ENCODE measurements around the gene POMT1. TPM values are rescaled to one million over a fixed set of nuclear protein-coding genes. Genes with fewer than 3 reads are reported as not detected.
"Not testable (repeated sequence)": the region's sequence is repeated elsewhere in the genome, so short reads cannot be mapped to it uniquely, and the experiment has no call there.

The POMT1 gene
- total and polyA plus RNA-seq, 2 donors (not counting 3 experiments of a cell fraction or from before 2014, with no cell fraction given) = 44.7 to 53.9 TPM

DNA sequence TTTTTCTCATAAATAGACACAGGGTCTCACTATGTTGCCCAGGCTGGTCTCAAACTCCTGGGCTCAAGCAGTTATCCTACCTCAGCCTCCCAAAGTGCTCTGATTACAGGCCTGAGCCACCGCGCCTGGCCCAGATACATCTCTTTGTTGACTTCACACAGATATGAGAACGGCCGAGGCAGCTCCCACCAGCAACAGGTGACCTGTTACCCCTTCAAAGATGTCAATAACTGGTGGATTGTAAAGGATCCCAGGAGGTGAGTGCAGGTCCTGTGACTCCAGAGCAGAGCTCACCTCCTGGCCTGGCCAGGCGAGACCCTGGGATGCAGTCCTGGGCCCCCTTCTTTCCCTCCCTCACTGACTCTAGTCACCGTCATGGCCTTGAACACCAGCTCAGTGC lies 9.2 kb downstream of the POMT1 start:
- BruUV-seq (replicated peaks) = no TSS peak
- no peak for DNase-seq (ENCODE audit: low read depth, low spot score)
- no peak overlapping the region for H3K9ac ChIP-seq (replicated peaks; ENCODE audit: extremely low read depth, insufficient read depth, low read length)
- TF ChIP-seq MYC (IDR thresholded peaks at IDR 0.05; ENCODE audit: low read depth, low read length) = no peak
- H3K4me2 ChIP-seq (ENCODE audit: insufficient read depth, low read length) = no peak overlapping the region
- no peaks in the 10 kb centered on the region for H3K9me3 ChIP-seq (replicated peaks; ENCODE audit: control insufficient read depth, insufficient read depth, low read length)
- dilution Hi-C loops (cut with MboI; ENCODE audit: extremely low pct_ligation_motif_present, low sequenced_read_pairs) = no loop called here
- intact Hi-C loops (cut with micrococcal nuclease) = no loop called here
- H3K36me3 ChIP-seq (ENCODE audit: control insufficient read depth in 2 of 2, extremely low read depth in 1 of 2, insufficient read depth in 2 of 2, low read length in 2 of 2) = peaks cover 20 to 68% of the 10 kb centered on the region in 2 experiments
- POLR2A ChIA-PET = no interaction called here
- no peaks in the 10 kb centered on the region for H3K79me2 ChIP-seq (ENCODE audit: control insufficient read depth, insufficient read depth, low read length)
- no peaks in the 10 kb centered on the region for H3K4me1 ChIP-seq (ENCODE audit: control insufficient read depth, extremely low read depth, insufficient read depth, low read length)
- CTCF ChIA-PET = no interaction called here
- H3K4me3 ChIP-seq (replicated peaks in 1 of 3; ENCODE audit: insufficient read depth in 1 of 3, low read depth in 1 of 3, low read length in 3 of 3) = no peak overlapping the region
- no peak for FAIRE-seq
- no peak overlapping the region for H2AFZ ChIP-seq (ENCODE audit: low read depth, low read length)
- H3K27ac ChIP-seq (ENCODE audit: insufficient read depth, low read depth, low read length) = no peak overlapping the region
- no peaks in the 10 kb centered on the region for H4K20me1 ChIP-seq (replicated peaks; ENCODE audit: control insufficient read depth, extremely low read depth, insufficient read depth, low read length)
- no peaks in the 10 kb centered on the region for H3K27me3 ChIP-seq (ENCODE audit: control insufficient read depth in 2 of 2, insufficient read depth in 2 of 2, low read length in 2 of 2)
- H3K9me1 ChIP-seq (replicated peaks; ENCODE audit: control insufficient read depth, extremely low read depth, insufficient read depth, low read length) = no peaks in the 10 kb centered on the region

GRCh38 chr9:131513177-131513576 lies 10.5 kb downstream of the POMT1 start:
- Histone ChIP-seq H3K9me3 (replicated peaks; ENCODE audit: control insufficient read depth, insufficient read depth, low read length) (no peaks in the 10 kb centered on the region), H3K4me3 (replicated peaks in 1 of 3; ENCODE audit: insufficient read depth in 1 of 3, low read depth in 1 of 3, low read length in 3 of 3) (no peak overlapping the region), H3K79me2 (ENCODE audit: control insufficient read depth, insufficient read depth, low read length) (no peaks in the 10 kb centered on the region), H3K9me1 (replicated peaks; ENCODE audit: control insufficient read depth, extremely low read depth, insufficient read depth, low read length) (no peaks in the 10 kb centered on the region), H4K20me1 (replicated peaks; ENCODE audit: control insufficient read depth, extremely low read depth, insufficient read depth, low read length) (no peaks in the 10 kb centered on the region), H3K27me3 (ENCODE audit: control insufficient read depth in 2 of 2, insufficient read depth in 2 of 2, low read length in 2 of 2) (no peaks in the 10 kb centered on the region), H3K36me3 (ENCODE audit: control insufficient read depth in 2 of 2, extremely low read depth in 1 of 2, insufficient read depth in 2 of 2, low read length in 2 of 2) (peaks cover 18 to 71% of the 10 kb centered on the region in 2 experiments), H3K9ac (replicated peaks; ENCODE audit: extremely low read depth, insufficient read depth, low read length) (no peak overlapping the region), H3K4me2 (ENCODE audit: insufficient read depth, low read length) (no peak overlapping the region), H3K4me1 (ENCODE audit: control insufficient read depth, extremely low read depth, insufficient read depth, low read length) (no peaks in the 10 kb centered on the region), H2AFZ (ENCODE audit: low read depth, low read length) (no peak overlapping the region), H3K27ac (ENCODE audit: insufficient read depth, low read depth, low read length) (no peak overlapping the region)
- no peak for DNase-seq (ENCODE audit: low read depth, low spot score)
- no peak for TF ChIP-seq MYC (IDR thresholded peaks at IDR 0.05; ENCODE audit: low read depth, low read length)
- TF ChIP-seq JUN (IDR thresholded peaks at IDR 0.05; ENCODE audit: borderline replicate concordance, insufficient read depth, insufficient read length, low read depth) = no peak
- TF ChIP-seq POLR2AphosphoS5 (IDR thresholded peaks at IDR 0.05; ENCODE audit: insufficient read depth, low read depth, low read length) = no peak
- TF ChIP-seq FOS (IDR thresholded peaks at IDR 0.05; ENCODE audit: borderline replicate concordance, insufficient read depth, low read length) = no peak
- TF ChIP-seq CTCF (IDR thresholded peaks at IDR 0.05; ENCODE audit: extremely low read depth in 1 of 2, insufficient read depth in 1 of 2, low read depth in 1 of 2, low read length in 2 of 2) = no peak
- TF ChIP-seq, protein P1, sequence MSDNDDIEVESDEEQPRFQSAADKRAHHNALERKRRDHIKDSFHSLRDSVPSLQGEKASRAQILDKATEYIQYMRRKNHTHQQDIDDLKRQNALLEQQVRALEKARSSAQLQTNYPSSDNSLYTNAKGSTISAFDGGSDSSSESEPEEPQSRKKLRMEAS (IDR thresholded peaks at IDR 0.05; ENCODE audit: insufficient read depth, insufficient read length) = no peak
- TF ChIP-seq POLR2A (IDR thresholded peaks at IDR 0.05; ENCODE audit: low read depth, low read length) = no peak
- no peak for TF ChIP-seq EZH2 (IDR thresholded peaks at IDR 0.05; ENCODE audit: borderline replicate concordance, low read depth, low read length, severe bottlenecking)
- no peak for TF ChIP-seq GATA2 (IDR thresholded peaks at IDR 0.05; ENCODE audit: insufficient read depth, insufficient read length, low read depth, low read length)
- dilution Hi-C loops (cut with MboI; ENCODE audit: extremely low pct_ligation_motif_present, low sequenced_read_pairs) (no loop called here), intact Hi-C loops (cut with micrococcal nuclease) (no loop called here)
- BruUV-seq (replicated peaks) = no TSS peak
- ChIA-PET CTCF (interaction anchor here (1.1 kb wide), 1 partner anchor 10 kb away, joined by 3 read pairs; no protein-coding TSS in a partner anchor), POLR2A (no interaction called here)
- no peak for FAIRE-seq

DNA sequence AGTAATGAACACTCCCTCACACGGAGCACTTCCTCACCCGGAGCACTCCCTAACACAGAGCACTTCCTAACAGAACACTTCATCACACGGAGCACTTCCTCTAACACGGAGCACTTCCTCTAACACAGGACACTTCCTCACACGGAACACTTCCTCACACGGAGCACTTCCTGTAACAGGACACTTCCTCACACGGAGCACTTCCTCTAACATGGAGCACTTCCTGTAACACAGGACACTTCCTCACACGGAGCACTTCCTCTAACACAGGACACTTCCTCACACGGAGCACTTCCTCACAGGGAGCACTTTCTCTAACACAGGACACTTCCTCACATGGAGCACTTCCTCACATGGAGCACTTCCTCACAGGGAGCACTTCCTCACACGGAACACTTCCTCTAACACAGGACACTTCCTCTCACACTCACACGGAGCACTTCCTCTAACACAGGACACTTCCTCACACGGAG lies 12.9 kb downstream of the POMT1 start:
- intact Hi-C loops (cut with micrococcal nuclease); dilution Hi-C loops (cut with MboI; ENCODE audit: extremely low pct_ligation_motif_present, low sequenced_read_pairs); BruUV-seq (replicated peaks); POLR2A ChIA-PET; H3K79me2 ChIP-seq (ENCODE audit: control insufficient read depth, insufficient read depth, low read length); DNase-seq (ENCODE audit: low read depth, low spot score); H3K4me1 ChIP-seq (ENCODE audit: control insufficient read depth, extremely low read depth, insufficient read depth, low read length); H3K9ac ChIP-seq (replicated peaks; ENCODE audit: extremely low read depth, insufficient read depth, low read length); H3K9me1 ChIP-seq (replicated peaks; ENCODE audit: control insufficient read depth, extremely low read depth, insufficient read depth, low read length); CTCF ChIA-PET; H3K27me3 ChIP-seq (ENCODE audit: control insufficient read depth in 2 of 2, insufficient read depth in 2 of 2, low read length in 2 of 2); H3K4me3 ChIP-seq (replicated peaks in 1 of 3; ENCODE audit: insufficient read depth in 1 of 3, low read depth in 1 of 3, low read length in 3 of 3); H2AFZ ChIP-seq (ENCODE audit: low read depth, low read length); H4K20me1 ChIP-seq (replicated peaks; ENCODE audit: control insufficient read depth, extremely low read depth, insufficient read depth, low read length); FAIRE-seq; H3K27ac ChIP-seq (ENCODE audit: insufficient read depth, low read depth, low read length); H3K4me2 ChIP-seq (ENCODE audit: insufficient read depth, low read length); H3K9me3 ChIP-seq (replicated peaks; ENCODE audit: control insufficient read depth, insufficient read depth, low read length): not testable (repeated sequence)
- peaks cover 24 to 78% of the 10 kb centered on the region in 2 experiments for H3K36me3 ChIP-seq (ENCODE audit: control insufficient read depth in 2 of 2, extremely low read depth in 1 of 2, insufficient read depth in 2 of 2, low read length in 2 of 2)
